Measurements from ENCODE around the gene ARHGAP24.

Gene ARHGAP24

GRCh38 chr4:85701861-85702321 is 226.9 kb downstream of the ARHGAP24 start:
- DNase-seq: peak; percentile 57

- peak; percentile 66 for DNase-seq
These were observed 228.1 kb downstream of the ARHGAP24 start for GRCh38 chr4:85703096-85703495.

DNA sequence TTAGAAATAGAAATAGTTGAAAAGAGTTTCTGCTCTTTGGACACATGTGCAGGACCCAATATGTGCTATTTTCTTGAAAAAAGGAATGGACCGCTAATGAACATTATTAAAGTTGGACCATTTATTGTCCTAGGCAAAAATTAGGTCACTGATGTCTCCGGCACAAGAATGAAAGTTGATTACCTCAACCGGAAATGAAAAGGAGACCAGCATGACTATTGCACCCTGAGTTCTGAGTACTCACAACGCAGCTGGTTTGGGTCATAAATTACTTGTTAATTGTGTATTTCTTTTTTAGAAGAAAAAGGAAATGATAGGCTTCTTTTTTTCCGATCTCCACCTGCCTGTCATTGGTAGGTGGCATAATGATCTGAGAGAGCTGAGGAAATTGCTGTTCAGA is 232.7 kb downstream of the ARHGAP24 start:
- DNase-seq: no peak

DNA sequence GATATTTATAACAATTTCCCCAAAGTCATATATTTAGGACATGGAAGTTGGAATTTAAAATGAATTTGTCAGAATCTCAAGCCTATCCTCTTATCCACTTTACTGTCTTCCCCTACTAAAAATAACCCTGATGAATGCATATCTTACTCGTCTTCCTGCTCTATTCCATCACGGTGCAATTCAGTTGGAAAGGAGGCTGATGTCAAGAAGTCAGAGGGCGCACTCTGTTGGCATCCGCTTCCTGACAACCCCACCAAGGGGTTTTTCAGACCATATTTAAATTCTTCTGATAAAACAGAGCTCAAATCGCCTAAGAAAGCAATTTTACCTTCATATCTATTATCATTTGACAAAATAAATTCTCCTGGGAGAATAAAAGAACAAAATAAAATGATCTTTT is 233.5 kb downstream of the ARHGAP24 start:
- DNase-seq: no peak

GRCh38 chr4:85713005-85713404 is 238.1 kb downstream of the ARHGAP24 start:
- no peak for DNase-seq

- peak; percentile 53 for DNase-seq
These were observed 241.2 kb downstream of the ARHGAP24 start for GRCh38 chr4:85715991-85716737.

- peak; percentile 81 for DNase-seq
These were observed 242.4 kb downstream of the ARHGAP24 start for GRCh38 chr4:85717351-85717750.

DNA sequence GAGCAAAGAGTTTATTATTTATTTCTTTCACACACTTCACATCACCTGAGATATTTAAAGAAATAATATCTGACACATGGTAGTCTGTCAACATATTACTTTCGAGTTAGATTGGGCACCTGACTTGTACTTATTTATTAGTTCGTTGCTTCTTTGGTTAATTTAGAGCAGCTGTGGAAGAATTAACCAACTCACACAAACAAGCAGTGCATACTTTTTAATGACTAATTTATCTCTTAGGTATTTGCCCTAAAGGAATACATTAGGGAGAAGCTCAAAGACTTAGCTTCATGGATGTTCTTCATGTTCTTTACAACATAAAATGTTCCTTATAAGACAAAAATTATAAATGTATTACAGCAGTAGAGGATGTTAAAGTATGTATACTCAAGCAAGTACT is 242.9 kb downstream of the ARHGAP24 start:
- peak; percentile 38 for DNase-seq

DNA sequence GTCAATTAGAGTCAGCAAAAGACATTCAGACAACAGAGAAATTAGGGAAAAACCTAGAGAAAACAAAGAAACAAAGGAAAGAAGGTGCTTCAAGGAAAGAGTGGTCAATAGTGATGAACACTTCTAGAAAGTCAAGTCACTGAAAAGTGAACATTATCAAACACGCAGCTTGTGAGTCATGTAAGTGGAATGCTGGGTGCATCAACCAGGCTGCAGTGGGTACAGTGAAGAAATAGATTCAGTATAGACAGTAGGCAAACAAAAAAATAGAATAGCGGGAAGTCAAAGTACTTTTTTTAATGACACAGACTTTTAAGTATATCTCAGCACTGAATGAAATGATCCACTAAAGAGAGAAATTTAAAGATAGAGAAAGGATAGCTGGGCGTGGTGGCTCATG is 245.8 kb downstream of the ARHGAP24 start:
- peak; percentile 50 for DNase-seq

- DNase-seq: no peak
These were observed 247.5 kb downstream of the ARHGAP24 start for GRCh38 chr4:85722401-85722800.

DNA sequence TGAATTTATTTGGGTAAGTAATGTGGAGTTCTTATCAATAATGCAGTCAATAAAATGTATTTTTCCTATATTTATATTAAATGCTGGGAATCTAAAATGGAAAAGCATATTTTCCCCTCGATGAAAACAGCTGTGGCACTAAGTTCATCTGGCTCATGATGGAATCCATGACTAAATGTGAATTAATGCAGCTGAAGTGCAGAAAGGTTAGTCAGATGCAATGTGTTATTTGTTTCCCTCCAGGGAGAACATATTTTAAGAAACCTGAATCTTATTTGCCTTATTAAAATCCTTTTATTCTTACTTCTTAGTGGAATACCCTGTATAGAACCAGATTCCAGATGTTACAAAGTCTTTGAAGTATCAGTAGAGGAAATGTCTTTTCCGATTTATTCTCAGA is 247.9 kb downstream of the ARHGAP24 start:
- peak; percentile 76 for DNase-seq

DNA sequence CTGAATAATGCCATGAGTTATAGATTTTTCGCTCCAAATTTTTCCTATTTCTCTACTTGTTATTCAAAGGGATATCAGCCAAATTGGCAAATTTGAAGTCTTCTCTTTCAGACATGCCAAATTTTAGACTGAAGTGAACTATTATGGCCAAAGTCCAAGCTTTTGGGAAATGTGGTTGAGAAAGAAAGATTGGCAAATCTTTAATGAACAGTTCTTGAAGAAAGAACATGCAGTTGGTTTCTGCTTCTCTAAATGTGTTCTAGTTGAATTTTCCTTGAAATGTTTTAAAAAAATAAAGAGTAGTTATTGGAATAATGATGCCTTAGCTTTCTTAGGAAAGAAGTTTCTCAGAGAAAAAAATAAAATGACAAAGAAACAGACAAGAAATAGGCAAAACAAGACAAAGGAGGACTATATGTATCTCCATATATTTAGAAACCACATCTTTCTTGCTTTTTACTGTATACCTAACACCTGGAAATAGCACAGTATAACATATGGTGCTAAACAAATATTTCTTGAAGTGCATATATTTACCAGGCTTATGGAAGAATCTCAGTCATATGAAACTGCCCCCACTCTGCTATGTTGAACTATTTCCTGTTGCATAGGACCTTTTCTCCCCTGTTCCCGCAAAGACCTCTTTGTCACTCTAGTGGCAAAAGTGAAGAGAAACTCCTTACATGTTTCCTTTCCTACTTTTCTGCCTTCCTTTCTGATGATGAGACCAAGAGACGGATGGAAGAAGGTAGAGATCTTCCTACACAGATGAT is 250.0 kb downstream of the ARHGAP24 start:
- no peak for DNase-seq

DNA sequence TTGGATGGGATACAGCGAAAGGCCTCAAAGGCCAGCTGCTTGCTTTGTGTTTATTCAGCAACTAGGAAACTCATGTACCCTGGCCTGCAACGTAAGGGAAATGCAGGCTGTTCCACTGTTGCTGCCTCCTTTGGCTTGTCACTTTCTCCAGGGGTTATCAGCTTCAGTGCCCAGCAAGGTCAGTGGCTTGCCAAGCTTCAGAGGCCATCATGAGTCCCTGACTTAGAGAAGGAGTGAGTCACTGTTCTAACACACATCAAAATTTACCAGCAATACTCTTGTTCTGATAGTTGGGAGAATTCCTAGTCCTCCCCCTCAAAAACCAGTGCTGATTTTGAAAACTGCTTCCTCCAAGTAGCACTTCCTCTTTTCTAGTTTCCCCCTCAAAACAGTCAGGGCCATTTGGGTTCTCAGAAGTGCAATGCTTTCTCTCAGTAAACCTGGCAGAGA is 250.8 kb downstream of the ARHGAP24 start:
- DNase-seq: no peak

DNA sequence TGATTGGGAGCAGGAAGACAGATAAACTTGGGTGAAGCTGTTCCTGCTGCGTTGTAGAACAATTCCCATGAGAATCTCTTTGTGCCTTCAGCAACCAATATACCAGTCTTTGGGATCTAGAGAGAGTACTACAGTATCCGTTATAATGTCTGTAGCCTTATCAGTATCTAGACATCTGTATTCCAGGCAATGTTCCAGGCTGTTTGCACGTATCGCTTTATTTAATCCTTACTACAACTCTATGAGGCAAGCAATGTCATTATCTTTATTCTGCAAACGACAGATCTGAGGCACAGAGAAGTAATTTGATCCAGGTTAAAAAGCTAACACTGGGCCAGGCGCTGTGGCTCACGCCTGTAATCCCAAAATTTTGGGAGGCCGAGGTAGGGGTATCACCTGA is 251.6 kb downstream of the ARHGAP24 start:
- DNase-seq: no peak

GRCh38 chr4:85728464-85728863 is 253.5 kb downstream of the ARHGAP24 start:
- no peak for DNase-seq

GRCh38 chr4:85732124-85732523 is 257.2 kb downstream of the ARHGAP24 start:
- no peak for DNase-seq

DNA sequence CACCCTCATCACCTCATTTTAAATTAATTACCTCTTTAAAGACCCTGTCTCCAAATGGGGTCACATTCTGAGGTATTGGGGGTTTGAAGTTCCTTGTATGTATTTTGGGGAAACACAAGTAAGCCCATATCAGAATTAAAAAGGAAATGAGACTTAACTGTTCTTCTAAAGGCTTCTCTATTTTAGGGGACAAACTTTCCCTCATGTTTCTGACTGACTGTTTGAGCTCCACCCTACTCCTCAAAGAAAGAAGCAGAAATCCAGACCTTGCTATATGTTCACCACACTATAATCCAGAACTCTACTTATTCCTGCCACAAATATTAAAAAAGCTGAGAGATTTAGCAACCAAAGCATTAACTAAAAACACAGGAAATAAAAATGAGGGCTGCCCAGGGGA is 258.8 kb downstream of the ARHGAP24 start:
- DNase-seq: no peak

DNA sequence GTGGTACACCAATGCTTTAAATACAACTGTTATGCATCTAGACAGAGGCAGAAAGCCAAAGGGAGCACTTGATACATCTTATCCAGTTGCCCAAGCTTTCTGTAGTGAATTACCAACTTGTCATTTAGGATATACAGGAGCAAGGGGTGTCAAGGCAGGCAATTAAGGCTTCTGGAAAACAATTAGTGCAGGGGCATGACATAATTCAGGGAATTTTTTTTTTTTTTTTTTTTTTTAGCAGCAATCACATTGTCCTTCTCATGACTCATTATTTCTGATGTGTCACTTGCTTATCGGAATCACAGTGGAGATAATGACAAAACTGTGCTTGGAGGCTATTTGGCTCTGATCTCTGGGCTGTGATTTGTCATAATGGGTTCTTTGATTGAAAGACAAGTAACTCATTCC is 259.5 kb downstream of the ARHGAP24 start:
- no peak for DNase-seq

- no peak for DNase-seq
These were observed 261.6 kb downstream of the ARHGAP24 start for GRCh38 chr4:85736571-85736970.

DNA sequence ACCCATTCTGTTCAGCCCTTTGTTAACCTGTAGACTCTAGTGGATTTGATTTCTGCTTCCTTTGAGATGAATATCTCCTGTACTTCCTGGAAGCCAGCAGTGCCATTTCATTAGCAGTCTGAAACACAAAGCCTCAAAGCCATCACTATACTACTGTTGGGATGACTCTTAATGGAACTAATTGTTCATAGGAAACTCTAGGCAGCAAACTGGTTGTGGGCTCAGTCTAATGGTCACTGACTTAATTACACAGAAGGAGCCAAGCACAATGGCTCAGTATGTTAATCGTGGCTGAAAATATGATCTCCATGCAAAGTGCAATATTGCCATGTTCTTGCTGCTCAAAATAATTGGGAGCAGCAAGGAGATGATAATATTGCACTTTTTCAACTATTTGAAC is 262.3 kb downstream of the ARHGAP24 start:
- no peak for DNase-seq

- DNase-seq: no peak
These were observed 263.8 kb downstream of the ARHGAP24 start for GRCh38 chr4:85738721-85739120.

- DNase-seq: peak; percentile 55
These were observed 265.5 kb downstream of the ARHGAP24 start for GRCh38 chr4:85740431-85740861.

DNA sequence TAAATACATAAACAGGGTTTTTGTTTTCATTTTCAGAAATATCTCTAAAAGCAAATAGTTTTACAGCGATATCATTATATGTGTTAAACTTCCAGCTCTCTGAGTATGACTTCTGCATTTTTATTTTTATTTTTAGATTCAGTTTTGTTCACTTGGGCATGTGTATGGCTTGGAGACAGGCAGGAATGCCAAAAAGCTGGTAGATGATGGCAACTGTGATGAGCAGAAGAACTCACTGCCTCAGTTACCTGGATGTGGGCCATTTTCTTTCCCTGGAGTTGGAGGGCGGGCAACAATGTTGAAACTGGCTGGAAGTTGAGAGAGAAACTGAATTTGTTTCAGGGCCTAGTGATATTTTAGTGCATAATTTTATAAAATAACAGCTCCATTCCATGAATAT is 266.4 kb downstream of the ARHGAP24 start:
- DNase-seq: no peak

Measured in fibroblast of skin of abdomen (primary cell).